T-cell (primary cell): ENCODE measurements around the gene CKS2. TPM values are rescaled to one million over a fixed set of nuclear protein-coding genes. Genes with fewer than 3 reads are reported as not detected.
"Not testable (repeated sequence)": the region's sequence is repeated elsewhere in the genome, so short reads cannot be mapped to it uniquely, and the experiment has no call there.

ENCODE experiments used
- ATAC-seq, 4 experiments: fragments of 200-7000 bp in 3 of 4; fragments of 150-1000 bp in 1 of 4; cut with Tn5 transposase; replicated peaks in 1 of 4; 1 replicate in 3 of 4; 2 replicates in 1 of 4; pipeline ENCODE4 v1.10.0; 2021; ENCODE audit warnings: moderate library complexity in 3 of 4, mild to moderate bottlenecking in 2 of 4, moderate number of reproducible peaks in 1 of 4
- CTCF ChIA-PET, 2 donors: fragments of 300-600 bp; sonication (Branson Sonifier 250); formaldehyde crosslinking; loops; one replicate each; lab custom pipeline; 2022; ENCODE audit warnings: antibody characterized with exemption in 2 of 2; lab: Charles Lee
- POLR2A ChIA-PET, 2 donors: fragments of 300-600 bp; sonication (Branson Sonifier 250); formaldehyde crosslinking; loops; one replicate each; lab custom pipeline; 2022; ENCODE audit warnings: antibody characterized with exemption in 2 of 2; lab: Charles Lee
- DNase-seq, 35 experiments: peaks; one replicate each; pipeline versions ENCODE4 v3.0.0 to v3.0.0-alpha.2; 2013 to 2023
- H3K27ac ChIP-seq: one replicate; pipeline ENCODE4 v1.5.1; 2013; ENCODE audit warnings: low read length
- H3K27me3 ChIP-seq, 2 experiments: replicated peaks in 1 of 2; 1 replicate in 1 of 2; 2 replicates in 1 of 2; pipeline versions ENCODE4 v1.6.1 to v1.7.0; 2013; ENCODE audit warnings: low read length in 1 of 2, mixed read lengths in 1 of 2; ENCODE audit not compliant: control insufficient read depth in 2 of 2, insufficient read depth in 2 of 2; ENCODE audit errors: extremely low read depth in 1 of 2
- H3K36me3 ChIP-seq, 2 donors: 1 replicate in 1 of 2; 2 replicates in 1 of 2; pipeline versions ENCODE4 v1.6.1 to v1.7.0; 2013; ENCODE audit warnings: low read length in 1 of 2; ENCODE audit not compliant: control insufficient read depth in 2 of 2, insufficient read depth in 1 of 2; ENCODE audit errors: extremely low read depth in 1 of 2
- H3K4me1 ChIP-seq, 2 experiments: 1 replicate in 1 of 2; 2 replicates in 1 of 2; pipeline versions ENCODE4 v1.6.1 to v1.7.0; 2013; ENCODE audit warnings: low read length in 2 of 2, mixed read lengths in 1 of 2; ENCODE audit not compliant: insufficient read depth in 2 of 2, control insufficient read depth in 1 of 2; ENCODE audit errors: extremely low read depth in 1 of 2
- H3K4me3 ChIP-seq, 2 donors: 1 replicate in 1 of 2; 2 replicates in 1 of 2; pipeline versions ENCODE4 v1.5.1 to v1.7.0; 2013; ENCODE audit warnings: mild to moderate bottlenecking in 2 of 2, low read length in 1 of 2, moderate library complexity in 1 of 2; ENCODE audit not compliant: control insufficient read depth in 1 of 2; ENCODE audit errors: extremely low read depth in 1 of 2
- H3K9me3 ChIP-seq: 2 replicates; pipeline ENCODE4 v1.7.0; 2013
- H3K27ac Mint-ChIP-seq, 2 donors: one replicate each; pipeline ENCODE4 v1.8.0; 2020 to 2021; ENCODE audit warnings: mild to moderate bottlenecking in 2 of 2, mixed read lengths in 2 of 2
- H3K27me3 Mint-ChIP-seq, 2 donors: one replicate each; pipeline ENCODE4 v1.8.0; 2021 to 2022; ENCODE audit warnings: mixed read lengths in 2 of 2
- H3K36me3 Mint-ChIP-seq: one replicate; pipeline ENCODE4 v1.8.0; 2021; ENCODE audit warnings: mixed read lengths
- H3K4me1 Mint-ChIP-seq, 3 donors: one replicate each; pipeline ENCODE4 v1.8.0; 2020 to 2022; ENCODE audit warnings: mixed read lengths in 3 of 3, mild to moderate bottlenecking in 1 of 3
- H3K4me3 Mint-ChIP-seq, 3 donors: one replicate each; pipeline ENCODE4 v1.8.0; 2020 to 2022; ENCODE audit warnings: mild to moderate bottlenecking in 3 of 3, mixed read lengths in 3 of 3, moderate library complexity in 3 of 3
- H3K9me3 Mint-ChIP-seq, 3 donors: one replicate each; pipeline ENCODE4 v1.8.0; 2020 to 2022; ENCODE audit warnings: mixed read lengths in 3 of 3
- WGBS: methylation state at CpG from one replicate; pipeline ENCODE4 v1.1.5; 2013; ENCODE audit warnings: missing lambda C conversion rate; ENCODE audit not compliant: insufficient coverage; 5-methylcytosine and 5-hydroxymethylcytosine counted together
- total RNA-seq, 35 experiments: library from RNA in 6 of 35; stranded (reverse) in 6 of 35; fragments of 120-200 nt in 1 of 35; gene quantifications; one replicate each; pipeline versions ENCODE4 v1.2.1 to v1.2.4 and lab custom pipeline; 2013 to 2026

CKS2 gene
- total RNA-seq, 5 donors from 2014 or later (not counting 1 experiment from before 2014, with no cell fraction given): 8.6 to 13.1 (median 9.2) TPM

DNA sequence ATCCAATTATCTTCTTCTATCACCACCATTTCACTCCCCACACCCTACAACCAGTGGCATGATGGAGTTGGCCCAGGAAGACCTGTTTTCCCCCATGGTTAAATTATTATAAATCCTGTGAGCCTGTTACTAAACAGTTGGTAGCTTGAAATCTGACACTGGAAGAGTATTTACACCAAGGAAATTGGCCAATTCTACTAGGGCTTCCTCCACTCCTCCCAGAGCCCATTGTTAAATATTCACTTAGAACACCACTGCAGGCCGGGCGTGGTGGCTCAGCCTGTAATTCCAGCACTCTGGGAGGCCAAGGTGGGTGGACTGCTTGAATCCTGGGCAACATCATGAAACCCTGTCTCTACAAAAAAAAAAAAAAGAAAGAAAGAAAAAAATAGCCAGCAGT, 32.4 kb upstream of the CKS2 start:
- CTCF ChIA-PET: no interaction called here
- POLR2A ChIA-PET: no interaction called here
- no CpG with 5 or more reads among the region's 2 CpGs for WGBS
- no peak overlapping the region for H3K27ac ChIP-seq
- Mint-ChIP-seq H3K27ac (no peak overlapping the region), H3K27me3 (no peaks in the 10 kb centered on the region), H3K4me3 (no peak overlapping the region), H3K9me3 (peaks cover 5 to 18% (median 8%) of the 10 kb centered on the region in 3 donors), H3K36me3 (peaks cover 10% of the 10 kb centered on the region), H3K4me1 (peaks cover 19 to 30% (median 24%) of the 10 kb centered on the region in 3 donors)
- H3K27me3 ChIP-seq: no peaks in the 10 kb centered on the region
- peaks cover under 1% of the 10 kb centered on the region for H3K9me3 ChIP-seq
- no peak overlapping the region for H3K4me3 ChIP-seq
- DNase-seq (no peak), ATAC-seq (no peak)
- no peaks in the 10 kb centered on the region for H3K36me3 ChIP-seq
- H3K4me1 ChIP-seq: peaks cover 16 to 18% of the 10 kb centered on the region in 2 experiments

DNA sequence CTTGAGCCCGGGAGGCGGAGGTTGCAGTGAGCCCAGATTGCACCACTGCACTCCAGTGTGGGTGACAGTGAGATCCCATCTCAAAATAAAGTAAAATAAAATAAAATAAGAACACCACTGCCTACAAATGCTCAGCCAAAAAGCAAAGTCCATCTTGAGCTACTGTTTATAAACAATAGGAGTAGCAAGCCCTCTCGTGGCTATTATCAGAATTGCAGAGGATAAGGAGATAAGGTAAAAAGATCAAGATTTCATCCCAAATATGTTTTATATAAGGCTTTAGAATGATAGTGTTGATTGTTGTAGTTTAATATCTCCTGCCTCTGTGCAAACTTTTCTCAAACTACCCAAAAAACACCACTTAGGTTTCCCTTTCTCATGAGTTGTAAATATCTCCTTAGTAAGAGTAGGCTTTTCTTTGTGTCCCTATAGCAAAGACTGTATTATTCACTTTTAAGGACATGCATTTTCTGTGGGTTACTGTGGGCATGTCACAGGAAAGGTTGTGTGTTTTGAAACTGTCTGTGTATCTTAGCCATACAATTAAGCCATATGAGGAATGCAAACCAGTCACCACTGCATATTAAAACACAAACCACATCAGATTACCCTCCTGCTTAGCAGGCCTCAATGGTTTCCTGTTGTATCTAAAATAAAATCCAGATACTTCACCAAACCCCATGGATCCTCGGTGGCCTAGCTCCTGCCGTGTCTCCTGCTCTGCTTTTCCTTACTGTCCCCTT, 31.8 kb upstream of the CKS2 start:
- Histone ChIP-seq H3K9me3 (no peaks in the 10 kb centered on the region), H3K36me3 (no peaks in the 10 kb centered on the region), H3K4me3 (no peak overlapping the region), H3K27me3 (no peaks in the 10 kb centered on the region), H3K27ac (no peak overlapping the region), H3K4me1 (peaks cover 16 to 18% of the 10 kb centered on the region in 2 experiments)
- peaks cover 19 to 30% (median 24%) of the 10 kb centered on the region in 3 donors for H3K4me1 Mint-ChIP-seq
- peak in 2 of 35 experiments; percentile 6 to 56 for DNase-seq
- peaks cover 7% of the 10 kb centered on the region for H3K36me3 Mint-ChIP-seq
- no peak overlapping the region for H3K4me3 Mint-ChIP-seq
- ChIA-PET CTCF (no interaction called here), POLR2A (no interaction called here)
- peaks cover 0 to 12% (median 4%) of the 10 kb centered on the region in 3 donors for H3K9me3 Mint-ChIP-seq
- 8% methylated on average over 2 of the region's 5 CpGs for WGBS
- H3K27ac Mint-ChIP-seq: no peak overlapping the region
- ATAC-seq: peak in 1 of 4 experiments; percentile 45
- H3K27me3 Mint-ChIP-seq: no peaks in the 10 kb centered on the region

DNA sequence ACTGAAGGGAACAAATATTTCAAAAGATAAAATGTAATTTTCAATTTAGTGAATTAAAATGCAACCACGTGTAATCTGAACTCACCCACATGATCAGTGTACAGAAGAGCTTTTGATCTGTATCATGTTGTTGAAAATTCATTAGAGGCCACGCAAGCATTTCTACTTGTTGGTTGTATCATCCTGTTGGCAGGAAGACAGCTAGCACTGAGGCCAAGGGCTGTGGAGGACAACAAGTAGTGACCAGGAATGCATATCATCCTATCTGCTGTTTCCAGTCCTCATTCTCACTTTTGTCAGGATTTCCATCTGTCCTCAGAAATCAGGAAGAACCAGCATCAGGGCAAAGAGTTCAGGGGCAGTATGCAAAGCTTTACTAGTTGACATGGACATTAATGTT, 29.9 kb upstream of the CKS2 start:
- no CpG with 5 or more reads among the region's 2 CpGs for WGBS
- Histone ChIP-seq H3K27ac (no peak overlapping the region), H3K27me3 (no peaks in the 10 kb centered on the region), H3K36me3 (no peaks in the 10 kb centered on the region), H3K4me3 (no peak overlapping the region), H3K4me1 (peaks cover 16 to 18% of the 10 kb centered on the region in 2 experiments), H3K9me3 (no peaks in the 10 kb centered on the region)
- no peak overlapping the region for H3K27ac Mint-ChIP-seq
- H3K9me3 Mint-ChIP-seq: no peaks in the 10 kb centered on the region
- ChIA-PET CTCF (no interaction called here), POLR2A (no interaction called here)
- no peaks in the 10 kb centered on the region for H3K36me3 Mint-ChIP-seq
- H3K4me1 Mint-ChIP-seq: peaks cover 19 to 30% (median 24%) of the 10 kb centered on the region in 3 donors
- DNase-seq: no peak
- H3K27me3 Mint-ChIP-seq: no peaks in the 10 kb centered on the region
- no peak for ATAC-seq
- no peak overlapping the region for H3K4me3 Mint-ChIP-seq

- H3K27me3 Mint-ChIP-seq, H3K27ac ChIP-seq, H3K9me3 Mint-ChIP-seq, H3K4me3 ChIP-seq, H3K27me3 ChIP-seq, ATAC-seq, H3K36me3 ChIP-seq, H3K36me3 Mint-ChIP-seq, H3K9me3 ChIP-seq, H3K27ac Mint-ChIP-seq: not testable (repeated sequence)
- Mint-ChIP-seq H3K4me3 (peak overlapping the region; percentile 31 to 51 (median 41)), H3K4me1 (peaks cover 8 to 18% (median 14%) of the 10 kb centered on the region in 3 donors)
- H3K4me1 ChIP-seq: peaks cover 11% of the 10 kb centered on the region in 2 experiments
- whole genome bisulfite sequencing: 56% methylated on average over 34 of the region's 42 CpGs
- ChIA-PET POLR2A (interaction anchor here in 1 of 2 donors (0.6 kb wide), 1 partner anchor 31 kb away, joined by 3 read pairs; no protein-coding TSS in a partner anchor), CTCF (interaction anchor here in 1 of 2 donors (0.7 kb wide), 1 partner anchor 256 kb away, joined by 3 read pairs; no protein-coding TSS in a partner anchor)
- DNase-seq: peak in 6 of 35 experiments; percentile 3 to 14 (median 8)
Measured at GRCh38 chr9:89282248-89282968, 28.6 kb upstream of the CKS2 start.

DNA sequence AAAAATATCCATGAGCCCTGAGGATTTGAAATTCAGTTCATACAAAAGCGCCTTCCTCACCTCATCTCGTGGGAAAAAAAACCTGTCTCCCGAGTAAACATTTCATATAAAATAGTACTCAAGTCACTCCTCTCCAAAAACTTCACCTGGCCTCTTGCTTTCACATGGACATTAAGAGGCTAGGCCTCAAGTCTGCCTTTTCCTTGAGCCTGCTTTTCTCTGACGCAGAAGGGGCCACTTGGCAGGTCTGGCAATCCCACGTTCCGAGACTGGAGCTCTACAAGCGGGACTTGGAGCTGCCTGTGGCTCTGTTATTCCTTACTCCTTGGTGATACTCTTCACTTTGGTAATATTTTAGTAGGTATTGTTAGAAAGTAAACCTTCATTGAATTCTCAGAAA, 26.9 kb upstream of the CKS2 start:
- Histone ChIP-seq H3K27ac (no peak overlapping the region), H3K36me3 (no peaks in the 10 kb centered on the region), H3K4me1 (peaks cover 2 to 5% of the 10 kb centered on the region in 2 experiments), H3K27me3 (no peaks in the 10 kb centered on the region), H3K4me3 (no peak overlapping the region), H3K9me3 (no peaks in the 10 kb centered on the region)
- Mint-ChIP-seq H3K4me3 (peak overlapping the region in 1 of 3 donors; percentile 16), H3K27me3 (no peaks in the 10 kb centered on the region), H3K9me3 (no peaks in the 10 kb centered on the region), H3K4me1 (peaks cover 4 to 11% (median 8%) of the 10 kb centered on the region in 3 donors), H3K36me3 (peaks cover 5% of the 10 kb centered on the region), H3K27ac (no peak overlapping the region)
- DNase-seq (no peak), ATAC-seq (no peak)
- POLR2A ChIA-PET: no interaction called here
- CTCF ChIA-PET: no interaction called here
- WGBS: 100% methylated on average over 2 of the region's 7 CpGs

GRCh38 chr9:89291741-89292140, 19.3 kb upstream of the CKS2 start:
- ATAC-seq (no peak), DNase-seq (no peak)
- WGBS: no CpG with 5 or more reads among the region's 2 CpGs
- peaks cover 7 to 8% of the 10 kb centered on the region in 2 donors for H3K27me3 Mint-ChIP-seq
- no peak overlapping the region for H3K4me3 Mint-ChIP-seq
- H3K27me3 ChIP-seq: peaks cover 0 to 8% of the 10 kb centered on the region in 2 experiments
- H3K9me3 ChIP-seq: no peaks in the 10 kb centered on the region
- H3K9me3 Mint-ChIP-seq: peaks cover 0 to 9% (median 0%) of the 10 kb centered on the region in 3 donors
- CTCF ChIA-PET: no interaction called here
- H3K4me1 Mint-ChIP-seq: no peaks in the 10 kb centered on the region
- no peak overlapping the region for H3K27ac ChIP-seq
- peaks cover 10% of the 10 kb centered on the region for H3K36me3 Mint-ChIP-seq
- no peak overlapping the region for H3K27ac Mint-ChIP-seq
- no peaks in the 10 kb centered on the region for H3K4me1 ChIP-seq
- POLR2A ChIA-PET: no interaction called here
- H3K4me3 ChIP-seq: no peak overlapping the region
- H3K36me3 ChIP-seq: no peaks in the 10 kb centered on the region
